Measurements from ENCODE around the gene TANGO6. TPM values are rescaled to one million over a fixed set of nuclear protein-coding genes. Genes with fewer than 3 reads are reported as not detected.

TANGO6 gene
- total RNA-seq, 2 experiments from 2014 or later, result 17.1 to 18.1 TPM

GRCh38 chr16:68802190-68802589 is 41.1 kb upstream of the TANGO6 start:
- no peaks in the 10 kb centered on the region for H3K36me3 ChIP-seq (ENCODE audit: insufficient read depth, low read length)
- no peak for TF ChIP-seq CTCF (IDR thresholded peaks at IDR 0.05)
- POLR2A ChIA-PET, result no interaction called here
- H3K4me1 Mint-ChIP-seq (ENCODE audit: low read depth), result no peaks in the 10 kb centered on the region
- no peaks in the 10 kb centered on the region for H3K9me3 Mint-ChIP-seq
- DNase-seq (no peak), ATAC-seq (ENCODE audit: poor library complexity) (no peak)
- H3K4me3 ChIP-seq (ENCODE audit: low read length), result no peak overlapping the region
- intact Hi-C loops (cut with DNase I, micrococcal nuclease), result no loop called here
- H3K27ac Mint-ChIP-seq, result no peak overlapping the region
- H3K4me3 Mint-ChIP-seq, result no peak overlapping the region
- H3K36me3 Mint-ChIP-seq (ENCODE audit: low read depth), result no peaks in the 10 kb centered on the region
- H3K27ac ChIP-seq (ENCODE audit: low read depth in 1 of 2, low read length in 2 of 2), result no peak overlapping the region
- no peaks in the 10 kb centered on the region for H3K27me3 Mint-ChIP-seq
- H3K27me3 ChIP-seq (ENCODE audit: control insufficient read depth in 1 of 2, insufficient read depth in 2 of 2, low read length in 2 of 2), result no peaks in the 10 kb centered on the region
- no peaks in the 10 kb centered on the region for H3K9me3 ChIP-seq (ENCODE audit: control insufficient read depth in 1 of 2, insufficient read depth in 1 of 2, low read length in 2 of 2)
- no peaks in the 10 kb centered on the region for H3K4me1 ChIP-seq (ENCODE audit: insufficient read depth, low read length)
- CTCF ChIA-PET, result no interaction called here

- no peak for TF ChIP-seq CTCF (IDR thresholded peaks at IDR 0.05)
- Mint-ChIP-seq H3K27me3 (peaks cover 5% of the 10 kb centered on the region), H3K4me1 (ENCODE audit: low read depth) (no peaks in the 10 kb centered on the region), H3K36me3 (ENCODE audit: low read depth) (no peaks in the 10 kb centered on the region), H3K9me3 (no peaks in the 10 kb centered on the region), H3K27ac (no peak overlapping the region), H3K4me3 (no peak overlapping the region)
- POLR2A ChIA-PET, result no interaction called here
- H3K4me3 ChIP-seq (ENCODE audit: low read length), result no peak overlapping the region
- intact Hi-C loops (cut with DNase I, micrococcal nuclease), result no loop called here
- ATAC-seq (ENCODE audit: poor library complexity) (no peak), DNase-seq (no peak)
- no peaks in the 10 kb centered on the region for H3K27me3 ChIP-seq (ENCODE audit: control insufficient read depth in 1 of 2, insufficient read depth in 2 of 2, low read length in 2 of 2)
- CTCF ChIA-PET, result no interaction called here
- no peaks in the 10 kb centered on the region for H3K4me1 ChIP-seq (ENCODE audit: insufficient read depth, low read length)
- H3K36me3 ChIP-seq (ENCODE audit: insufficient read depth, low read length), result no peaks in the 10 kb centered on the region
- H3K9me3 ChIP-seq (ENCODE audit: control insufficient read depth in 1 of 2, insufficient read depth in 1 of 2, low read length in 2 of 2), result no peaks in the 10 kb centered on the region
- H3K27ac ChIP-seq (ENCODE audit: low read depth in 1 of 2, low read length in 2 of 2), result no peak overlapping the region
Observed at GRCh38 chr16:68806422-68806821, 36.9 kb upstream of the TANGO6 start.

GRCh38 chr16:68806981-68807380 is 36.4 kb upstream of the TANGO6 start:
- ChIA-PET POLR2A (no interaction called here), CTCF (no interaction called here)
- no peaks in the 10 kb centered on the region for H3K27me3 ChIP-seq (ENCODE audit: control insufficient read depth in 1 of 2, insufficient read depth in 2 of 2, low read length in 2 of 2)
- no peak for DNase-seq
- Mint-ChIP-seq H3K4me1 (ENCODE audit: low read depth) (no peaks in the 10 kb centered on the region), H3K36me3 (ENCODE audit: low read depth) (no peaks in the 10 kb centered on the region), H3K4me3 (no peak overlapping the region), H3K9me3 (no peaks in the 10 kb centered on the region), H3K27me3 (peaks cover 5% of the 10 kb centered on the region), H3K27ac (no peak overlapping the region)
- no peaks in the 10 kb centered on the region for H3K36me3 ChIP-seq (ENCODE audit: insufficient read depth, low read length)
- no peak for TF ChIP-seq CTCF (IDR thresholded peaks at IDR 0.05)
- H3K4me1 ChIP-seq (ENCODE audit: insufficient read depth, low read length), result no peaks in the 10 kb centered on the region
- no peaks in the 10 kb centered on the region for H3K9me3 ChIP-seq (ENCODE audit: control insufficient read depth in 1 of 2, insufficient read depth in 1 of 2, low read length in 2 of 2)
- ATAC-seq (ENCODE audit: poor library complexity), result no peak
- intact Hi-C loops (cut with DNase I, micrococcal nuclease), result no loop called here
- no peak overlapping the region for H3K4me3 ChIP-seq (ENCODE audit: low read length)
- H3K27ac ChIP-seq (ENCODE audit: low read depth in 1 of 2, low read length in 2 of 2), result no peak overlapping the region
